ENCODE results near the gene PDRG1.

The PDRG1 gene

DNA sequence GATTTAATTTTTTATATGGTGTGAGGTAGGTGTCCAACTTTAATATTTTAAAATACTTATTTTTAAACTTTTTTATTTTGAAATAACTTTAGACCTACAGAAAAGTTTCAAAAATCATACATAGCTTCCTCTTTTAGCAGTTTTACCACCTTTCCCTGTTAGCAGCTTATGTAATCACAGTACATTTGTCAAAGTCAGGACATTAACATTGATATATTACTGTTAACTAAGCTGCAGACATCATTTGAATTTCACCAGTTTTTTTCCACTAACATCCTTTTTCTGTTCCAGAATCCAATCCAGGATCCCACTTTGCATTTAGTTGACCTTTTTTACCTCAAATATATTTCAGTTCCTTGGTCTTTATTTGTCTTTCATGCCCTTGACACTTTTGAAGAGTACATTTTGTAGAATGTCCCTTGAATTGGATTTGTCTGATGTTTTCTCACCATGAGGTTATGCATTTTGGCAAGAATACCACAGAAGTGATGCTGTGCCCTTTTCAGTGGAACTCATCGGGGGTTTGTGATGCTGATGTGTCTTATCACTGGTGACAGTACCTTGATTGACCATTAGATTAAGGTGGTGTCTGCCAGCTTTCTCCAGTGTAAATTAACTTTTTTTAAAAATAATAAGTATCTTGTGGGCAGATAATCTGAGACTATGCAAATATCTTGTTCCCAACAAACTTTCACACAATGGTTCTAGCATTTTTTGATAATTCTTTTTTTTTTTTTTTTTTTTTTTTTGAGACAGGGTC lies 48.0 kb downstream of the PDRG1 start:
- DNase-seq = no peak

DNA sequence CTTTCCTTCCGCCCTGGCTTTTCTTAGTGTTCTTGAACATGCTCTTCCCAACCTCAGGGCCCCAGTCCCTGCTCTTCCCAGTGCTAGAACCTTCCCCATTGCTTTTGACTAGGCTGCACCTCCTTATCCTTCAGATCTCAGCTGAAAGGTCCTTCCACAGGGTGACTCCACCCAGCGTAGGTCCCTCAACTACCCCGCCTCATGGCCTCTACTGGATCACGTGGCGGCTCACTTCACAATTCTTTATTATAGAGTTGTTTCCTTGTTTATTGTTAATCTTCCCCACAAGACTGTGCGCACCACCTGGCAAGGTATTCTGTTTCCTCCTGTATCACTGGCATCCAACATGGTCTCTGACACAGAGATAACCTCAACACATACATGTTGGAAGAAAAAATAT lies 50.2 kb downstream of the PDRG1 start:
- DNase-seq = no peak

GRCh38 chr20:31897541-31897940 lies 54.3 kb downstream of the PDRG1 start:
- DNase-seq = no peak

GRCh38 chr20:31896049-31896448 lies 55.8 kb downstream of the PDRG1 start:
- DNase-seq = no peak

DNA sequence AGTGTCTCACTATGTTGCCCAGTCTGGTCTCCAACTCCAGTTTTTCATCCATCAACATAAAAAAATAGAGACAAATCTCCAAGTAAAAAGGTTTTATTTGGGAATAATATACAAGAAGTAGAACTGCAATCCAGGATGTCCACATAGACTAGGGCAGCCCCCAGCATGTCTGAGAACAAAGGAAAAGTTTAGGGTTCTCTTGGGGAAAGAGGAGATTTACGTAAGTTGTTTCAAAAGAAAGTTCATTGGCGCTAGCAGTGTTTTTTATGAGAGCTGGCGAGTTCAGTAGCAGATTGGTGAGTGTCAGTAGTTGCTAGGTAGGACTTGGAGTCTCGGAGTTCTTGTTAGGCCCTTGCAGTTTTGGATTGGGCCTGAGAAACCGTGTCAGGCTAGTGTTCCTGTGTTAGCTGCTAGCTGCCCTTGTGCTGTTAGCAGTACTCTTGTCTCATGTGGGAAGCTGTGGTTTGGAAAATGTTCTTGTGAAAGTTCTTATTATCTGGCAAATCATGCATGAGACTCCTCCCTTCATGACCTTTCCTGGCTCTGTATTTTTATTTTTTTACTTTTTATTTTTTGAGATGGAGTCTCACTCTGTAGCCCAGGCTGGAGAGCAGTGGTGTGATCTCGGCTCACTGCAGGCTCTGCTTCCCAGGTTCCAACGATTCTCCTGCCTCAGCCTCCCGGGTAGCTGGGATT lies 56.7 kb downstream of the PDRG1 start:
- peak; percentile 49 for DNase-seq

Data from CD4-positive, alpha-beta T cell treated with Interleukin-10 for 1 hour (primary cell).